H1 (cell line): ENCODE results near the gene ZNF180. TPM values are rescaled to one million over a fixed set of nuclear protein-coding genes. Genes with fewer than 3 reads are reported as not detected.

ENCODE experiments used
- CTCF ChIA-PET: fragments of 300-600 bp; sonication (Branson Sonifier 250); formaldehyde crosslinking; loops from one replicate; lab custom pipeline; 2021; ENCODE audit not compliant: partially characterized antibody; lab: Charles Lee
- POLR2A ChIA-PET: fragments of 300-600 bp; sonication (Branson Sonifier 250); formaldehyde crosslinking; loops from one replicate; lab custom pipeline; 2021; ENCODE audit warnings: inconsistent platforms; ENCODE audit not compliant: partially characterized antibody; lab: Charles Lee
- DNase-seq, 2 experiments: peaks; one replicate each; pipeline versions ENCODE4 v3.0.0 to v3.0.0-alpha.2; 2010 to 2022; ENCODE audit warnings: low spot score in 2 of 2, low read depth in 1 of 2, mixed read lengths in 1 of 2
- FAIRE-seq: peaks from 2 replicates; lab custom pipeline; 2011; peaks lifted over from hg19 to GRCh38; lab: Jason Lieb, UNC
- H2AFZ ChIP-seq: 2 replicates; pipeline ENCODE4 v1.8.1; 2012; ENCODE audit warnings: low read length, inconsistent platforms
- H2AK5ac ChIP-seq: 2 replicates; pipeline ENCODE4 v1.6.1; 2013; ENCODE audit warnings: low read depth, low read length
- H2BK120ac ChIP-seq: replicated peaks from 2 replicates; pipeline ENCODE3; 2013; ENCODE audit warnings: low read depth, low read length, inconsistent platforms
- H2BK12ac ChIP-seq: 2 replicates; pipeline ENCODE4 v1.6.1; 2013; ENCODE audit warnings: low read depth, low read length
- H2BK15ac ChIP-seq: 2 replicates; pipeline ENCODE4 v1.6.1; 2013; ENCODE audit warnings: low read length
- H2BK20ac ChIP-seq: 2 replicates; pipeline ENCODE4 v1.6.1; 2013; ENCODE audit warnings: low read length
- H2BK5ac ChIP-seq: 2 replicates; pipeline ENCODE4 v1.6.1; 2013; ENCODE audit warnings: low read depth, low read length
- H3K14ac ChIP-seq: 2 replicates; pipeline ENCODE4 v1.6.1; 2013; ENCODE audit warnings: inconsistent platforms; ENCODE audit not compliant: insufficient read length
- H3K18ac ChIP-seq: 2 replicates; pipeline ENCODE4 v1.6.1; 2013; ENCODE audit warnings: low read length; ENCODE audit errors: extremely low read depth
- H3K23ac ChIP-seq: 2 replicates; pipeline ENCODE4 v1.6.1; 2013; ENCODE audit warnings: inconsistent platforms; ENCODE audit not compliant: insufficient read length
- H3K23me2 ChIP-seq: 2 replicates; pipeline ENCODE4 v1.6.1; 2013; ENCODE audit warnings: low read depth, low read length
- H3K27ac ChIP-seq: 2 replicates; pipeline ENCODE4 v1.6.1; 2011; ENCODE audit warnings: low read depth, low read length, inconsistent platforms
- H3K27me3 ChIP-seq, 4 experiments: replicated peaks in 1 of 4; 1 replicate in 1 of 4; 2 replicates in 3 of 4; pipeline versions ENCODE4 v1.6.1 to v1.8.1; 2011 to 2013; ENCODE audit warnings: low read length in 3 of 4, mild to moderate bottlenecking in 3 of 4, inconsistent platforms in 2 of 4, mixed read lengths in 2 of 4, moderate library complexity in 1 of 4; ENCODE audit not compliant: control insufficient read depth in 3 of 4, insufficient read depth in 3 of 4; ENCODE audit errors: extremely low read depth in 1 of 4
- H3K36me3 ChIP-seq, 4 experiments: 2 replicates each; pipeline versions ENCODE4 v1.6.1 to v1.8.1; 2011 to 2013; ENCODE audit warnings: mild to moderate bottlenecking in 4 of 4, low read length in 3 of 4, moderate library complexity in 2 of 4, control low read depth in 1 of 4, inconsistent platforms in 1 of 4; ENCODE audit not compliant: insufficient read depth in 4 of 4, control insufficient read depth in 2 of 4
- H3K4ac ChIP-seq: replicated peaks from 2 replicates; pipeline ENCODE3; 2013; ENCODE audit warnings: low read length, low read depth, mixed read lengths, inconsistent platforms; ENCODE audit not compliant: insufficient read length
- H3K4me1 ChIP-seq, 4 experiments: replicated peaks in 1 of 4; 1 replicate in 1 of 4; 2 replicates in 3 of 4; pipeline versions ENCODE4 v1.6.1 to v1.8.1; 2011 to 2013; ENCODE audit warnings: low read length in 3 of 4, inconsistent platforms in 2 of 4, mixed read lengths in 1 of 4; ENCODE audit not compliant: insufficient read depth in 4 of 4, control insufficient read depth in 3 of 4
- H3K4me2 ChIP-seq, 2 experiments: 2 replicates each; pipeline versions ENCODE4 v1.6.1 to v1.8.1; 2011 to 2013; ENCODE audit warnings: low read depth in 2 of 2, low read length in 2 of 2, control low read depth in 1 of 2, inconsistent platforms in 1 of 2, mild to moderate bottlenecking in 1 of 2; ENCODE audit not compliant: insufficient read depth in 1 of 2
- H3K4me3 ChIP-seq, 4 experiments: fragments of 200-600, 300-600 bp in 1 of 4; sonication (generic), shearing (Covaris generic), sonication (Bioruptor Twin) in 1 of 4; 2 replicates each; pipeline versions ENCODE4 v1.5.1 to v1.8.1; 2011 to 2016; ENCODE audit warnings: low read length in 4 of 4, low read depth in 3 of 4, control low read depth in 2 of 4, inconsistent platforms in 2 of 4, mild to moderate bottlenecking in 2 of 4, mixed read lengths in 1 of 4, moderate library complexity in 1 of 4; ENCODE audit not compliant: insufficient read depth in 2 of 4; ENCODE audit errors: extremely low read depth in 1 of 4
- H3K56ac ChIP-seq: replicated peaks from 2 replicates; pipeline ENCODE3; 2013; ENCODE audit warnings: low read depth, mild to moderate bottlenecking, mixed read lengths, low read length, inconsistent platforms; ENCODE audit not compliant: insufficient read length
- H3K79me1 ChIP-seq: 2 replicates; pipeline ENCODE4 v1.6.1; 2013; ENCODE audit warnings: low read depth, low read length, control low read depth
- H3K79me2 ChIP-seq, 2 experiments: 2 replicates each; pipeline versions ENCODE4 v1.6.1 to v1.8.1; 2012 to 2013; ENCODE audit warnings: low read length in 2 of 2, mild to moderate bottlenecking in 2 of 2, inconsistent platforms in 1 of 2; ENCODE audit not compliant: insufficient read depth in 2 of 2, control insufficient read depth in 1 of 2
- H3K9ac ChIP-seq, 4 experiments: replicated peaks in 1 of 4; 1 replicate in 1 of 4; 2 replicates in 3 of 4; pipeline versions ENCODE4 v1.6.1 to v1.8.1; 2011 to 2013; ENCODE audit warnings: low read depth in 3 of 4, low read length in 3 of 4, control low read depth in 2 of 4, mild to moderate bottlenecking in 2 of 4, moderate library complexity in 2 of 4, inconsistent platforms in 1 of 4; ENCODE audit errors: extremely low read depth in 1 of 4
- H3K9me3 ChIP-seq, 2 experiments: 2 replicates each; pipeline versions ENCODE4 v1.6.1 to v1.8.1; 2012 to 2013; ENCODE audit warnings: mild to moderate bottlenecking in 2 of 2, moderate library complexity in 2 of 2, control low read depth in 1 of 2, inconsistent platforms in 1 of 2, low read depth in 1 of 2, low read length in 1 of 2, mixed read lengths in 1 of 2; ENCODE audit not compliant: insufficient read depth in 2 of 2
- H4K20me1 ChIP-seq, 2 experiments: replicated peaks in 1 of 2; 2 replicates each; pipeline versions ENCODE3 to v1.8.1; 2011 to 2013; ENCODE audit warnings: inconsistent platforms in 2 of 2, low read length in 2 of 2, mild to moderate bottlenecking in 1 of 2; ENCODE audit not compliant: insufficient read depth in 2 of 2, control insufficient read depth in 1 of 2
- H4K5ac ChIP-seq: 2 replicates; pipeline ENCODE4 v1.6.1; 2013; ENCODE audit warnings: low read length, low read depth, mixed read lengths, inconsistent platforms; ENCODE audit not compliant: insufficient read length
- H4K8ac ChIP-seq: 2 replicates; pipeline ENCODE4 v1.8.0; 2013; ENCODE audit warnings: mild to moderate bottlenecking, moderate library complexity, low read length, inconsistent platforms; ENCODE audit not compliant: insufficient read depth; ENCODE audit errors: extremely low read depth
- H4K91ac ChIP-seq: replicated peaks from 2 replicates; pipeline ENCODE3; 2013; ENCODE audit warnings: low read length, mixed read lengths, inconsistent platforms; ENCODE audit not compliant: insufficient read length
- BACH1 ChIP-seq: IDR thresholded peaks from 2 replicates; pipeline ENCODE4 v1.6.1; 2012; ENCODE audit warnings: low read length, improper control_type of control experiment
- BCL11A ChIP-seq, 2 experiments: IDR thresholded peaks; one replicate each; pipeline ENCODE4 v1.6.1; 2011; ENCODE audit warnings: low read depth in 2 of 2, low read length in 2 of 2, mild to moderate bottlenecking in 2 of 2
- CHD1 ChIP-seq: IDR thresholded peaks from 2 replicates; pipeline ENCODE4 v1.6.1; 2012; ENCODE audit warnings: low read depth, low read length, improper control_type of control experiment
- CTBP2 ChIP-seq: IDR thresholded peaks from 2 replicates; pipeline ENCODE4 v1.7.0; 2011; ENCODE audit warnings: borderline replicate concordance, mild to moderate bottlenecking, moderate library complexity, mixed read lengths, low read length; ENCODE audit not compliant: insufficient read depth, insufficient read length
- EP300 ChIP-seq, 2 experiments: IDR thresholded peaks; 1 replicate in 1 of 2; 2 replicates in 1 of 2; pipeline ENCODE4 v1.6.1; 2011 to 2012; ENCODE audit warnings: low read depth in 2 of 2, low read length in 2 of 2, mild to moderate bottlenecking in 2 of 2, borderline replicate concordance in 1 of 2, inconsistent platforms in 1 of 2, moderate library complexity in 1 of 2
- GTF2F1 ChIP-seq: IDR thresholded peaks from 2 replicates; pipeline ENCODE4 v1.6.1; 2012; ENCODE audit warnings: low read depth, low read length, improper control_type of control experiment, borderline replicate concordance
- KDM1A ChIP-seq: fragments of 200-600, 300-600 bp; sonication (generic); IDR thresholded peaks from 2 replicates; pipeline ENCODE4 v1.7.1; 2016; ENCODE audit warnings: mild to moderate bottlenecking, low read length, borderline replicate concordance
- KDM5A ChIP-seq: fragments of 200-600 bp; IDR thresholded peaks from 2 replicates; pipeline ENCODE4 v1.7.1; 2012; ENCODE audit warnings: mild to moderate bottlenecking, low read length, inconsistent platforms, mixed read lengths
- NANOG ChIP-seq: IDR thresholded peaks from 2 replicates; pipeline ENCODE4 v1.6.1; 2011; ENCODE audit warnings: low read length, low read depth, mild to moderate bottlenecking, inconsistent platforms; ENCODE audit not compliant: insufficient read depth, poor library complexity, severe bottlenecking
- RAD21 ChIP-seq, 2 experiments: IDR thresholded peaks in 1 of 2; conservative IDR thresholded peaks in 1 of 2; 2 replicates each; pipeline ENCODE4 v1.6.1; 2011; ENCODE audit warnings: low read depth in 2 of 2, low read length in 2 of 2, improper control_type of control experiment in 1 of 2, inconsistent platforms in 1 of 2, mild to moderate bottlenecking in 1 of 2, moderate library complexity in 1 of 2
- SIRT6 ChIP-seq: IDR thresholded peaks from one replicate; pipeline ENCODE4 v1.7.1; 2012; ENCODE audit warnings: low read length, inconsistent platforms
- SP1 ChIP-seq: IDR thresholded peaks from 2 replicates; pipeline ENCODE4 v1.6.1; 2011; ENCODE audit warnings: low read depth, low read length
- SP4 ChIP-seq: IDR thresholded peaks from 2 replicates; pipeline ENCODE4 v1.6.1; 2012; ENCODE audit warnings: low read length, inconsistent platforms
- SUZ12 ChIP-seq: fragments of 200-600 bp; sonication (generic); IDR thresholded peaks from 2 replicates; pipeline ENCODE4 v1.6.1; 2012; ENCODE audit warnings: mild to moderate bottlenecking, inconsistent platforms, low read length, moderate library complexity, mixed read lengths
- TBP ChIP-seq: IDR thresholded peaks from 2 replicates; pipeline ENCODE4 v1.6.1; 2011; ENCODE audit warnings: low read depth, low read length, improper control_type of control experiment
- polyA plus RNA-seq, 7 experiments: library from polyadenylated mRNA; depleted of rRNA in 3 of 7; stranded (reverse) in 5 of 7; unstranded in 2 of 7; fragments of >200 nt in 5 of 7; fragments of 200-250 nt in 2 of 7; gene quantifications; 1 replicate in 5 of 7; 2 replicates in 1 of 7; 4 replicates in 1 of 7; pipeline versions ENCODE4 v1.2.1 to v1.2.3, GENCODE V29; 2011 to 2013; ENCODE audit warnings: missing spikeins in 2 of 7, mixed read lengths in 2 of 7
- total RNA-seq: library from RNA; stranded (reverse); fragmentation: NEBNext Ultra II Directional; extraction: Animal tissue kit (Norgen Biotek cat#: 25700); gene quantifications from 2 replicates; pipeline ENCODE4 v1.2.1, GENCODE V29; 2021
- TF ChIP-seq, protein P1 (sequence below): IDR thresholded peaks from 2 replicates; pipeline ENCODE4 v1.6.1; 2012; ENCODE audit warnings: inconsistent platforms

Gene ZNF180
- total and polyA plus RNA-seq, 2 of the 8 experiments (the other 6 are each of a cell fraction or from before 2014, with no cell fraction given), result 1.3 to 8.5 TPM

GRCh38 chr19:44509478-44509877 is 9.2 kb upstream of the ZNF180 start:
- Histone ChIP-seq H3K4me2 (no peak overlapping the region), H3K56ac (no peak overlapping the region)

More at GRCh38 chr19:44509478-44509877, 9.2 kb upstream of the ZNF180 start:
- TF ChIP-seq BACH1 (no peak), GTF2F1 (no peak), TBP (no peak), KDM1A (no peak), RAD21 (IDR thresholded peaks at IDR 0.05 in 1 of 2, conservative IDR thresholded peaks at IDR 0.05 in 1 of 2; ENCODE audit: low read depth in 2 of 2, low read length in 2 of 2) (no peak), EP300 (IDR thresholded peaks at IDR 0.05; ENCODE audit: borderline replicate concordance in 1 of 2, low read depth in 2 of 2, low read length in 2 of 2) (no peak), CHD1 (no peak), BCL11A (IDR thresholded peaks at IDR 0.05; ENCODE audit: low read depth in 2 of 2, low read length in 2 of 2) (no peak), SUZ12 (no peak), CTBP2 (no peak), KDM5A (no peak), NANOG (no peak), SP4 (no peak), SP1 (no peak), SIRT6 (no peak)
- TF ChIP-seq, protein P1, sequence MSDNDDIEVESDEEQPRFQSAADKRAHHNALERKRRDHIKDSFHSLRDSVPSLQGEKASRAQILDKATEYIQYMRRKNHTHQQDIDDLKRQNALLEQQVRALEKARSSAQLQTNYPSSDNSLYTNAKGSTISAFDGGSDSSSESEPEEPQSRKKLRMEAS, result no peak
- Histone ChIP-seq H3K23ac (no peak overlapping the region), H2BK15ac (no peak overlapping the region), H2BK20ac (no peak overlapping the region), H3K79me1 (no peaks in the 10 kb centered on the region), H4K8ac (no peak overlapping the region), H3K23me2 (no peaks in the 10 kb centered on the region; the same call in 1 of the 2 replicates), H2BK5ac (no peak overlapping the region), H2BK120ac (no peak overlapping the region), H3K27me3 (no peaks in the 10 kb centered on the region), H3K18ac (no peak overlapping the region), H3K4me3 (no peak overlapping the region), H3K79me2 (no peaks in the 10 kb centered on the region), H4K5ac (no peak overlapping the region), H3K4me1 (no peaks in the 10 kb centered on the region), H2AK5ac (no peak overlapping the region), H3K14ac (no peak overlapping the region), H2BK12ac (no peak overlapping the region), H3K9ac (no peak overlapping the region), H3K36me3 (no peaks in the 10 kb centered on the region), H4K20me1 (no peaks in the 10 kb centered on the region), H4K91ac (no peak overlapping the region), H3K9me3 (peaks cover 20 to 44% of the 10 kb centered on the region in 2 experiments; a peak in 3 of 4 replicates), H3K27ac (no peak overlapping the region), H2AFZ (no peak overlapping the region), H3K4ac (no peak overlapping the region)
- FAIRE-seq, result no peak
- no peak for DNase-seq
- POLR2A ChIA-PET, result no interaction called here
- CTCF ChIA-PET, result no interaction called here
